OCI-LY3 (cell line): ENCODE data around the gene ICE1.

Source experiments
- H2AFZ ChIP-seq: fragments of 200-600, 300-600 bp; shearing (Covaris generic); 2 replicates; pipeline ENCODE4 v1.6.0; 2014; ENCODE audit warnings: antibody characterized with exemption, low read depth, low read length
- H3K27ac ChIP-seq: fragments of 200-600, 300-600 bp; sonication (generic); 2 replicates; pipeline ENCODE4 v1.5.1; 2014; ENCODE audit warnings: mild to moderate bottlenecking, low read length, moderate library complexity, mixed read lengths
- H3K27me3 ChIP-seq: fragments of 200-600, 300-600 bp; sonication (generic); 2 replicates; pipeline ENCODE4 v1.6.1; 2014; ENCODE audit warnings: low read depth, low read length, mixed read lengths
- H3K36me3 ChIP-seq: fragments of 200-600, 300-600 bp; sonication (generic); replicated peaks from 2 replicates; pipeline ENCODE3; 2014; ENCODE audit warnings: low read depth, low read length, mixed read lengths
- H3K4me1 ChIP-seq: fragments of 300-600, 200-600 bp; sonication (generic); 2 replicates; pipeline ENCODE4 v1.6.1; 2014; ENCODE audit warnings: low read length, mixed read lengths
- H3K4me2 ChIP-seq: fragments of 200-600, 300-600 bp; sonication (generic); 2 replicates; pipeline ENCODE4 v1.6.1; 2014; ENCODE audit warnings: low read length, mixed read lengths
- H3K4me3 ChIP-seq: fragments of 300-600, 200-600 bp; sonication (generic); 2 replicates; pipeline ENCODE4 v1.5.1; 2014; ENCODE audit warnings: antibody characterized with exemption, mild to moderate bottlenecking, low read length, moderate library complexity
- H3K79me2 ChIP-seq: fragments of 300-600, 200-600 bp; shearing (Covaris generic); 2 replicates; pipeline ENCODE4 v1.6.1; 2014; ENCODE audit warnings: mild to moderate bottlenecking, low read length, mixed read lengths
- H3K9ac ChIP-seq: fragments of 300-600, 200-600 bp; shearing (Covaris generic); 2 replicates; pipeline ENCODE4 v1.6.0; 2014; ENCODE audit warnings: mild to moderate bottlenecking, low read length, moderate library complexity
- H3K9me3 ChIP-seq: fragments of 200-600, 300-600 bp; shearing (Covaris generic); 2 replicates; pipeline ENCODE4 v1.6.1; 2014; ENCODE audit warnings: low read length, mixed read lengths; ENCODE audit not compliant: insufficient read depth
- H4K20me1 ChIP-seq: fragments of 200-600, 300-600 bp; sonication (generic); 2 replicates; pipeline ENCODE4 v1.6.1; 2016; ENCODE audit warnings: low read length, mixed read lengths; ENCODE audit not compliant: insufficient read depth
- EZH2phosphoT487 ChIP-seq: fragments of 200-600 bp; shearing (Covaris generic); IDR thresholded peaks from 2 replicates; pipeline ENCODE4 v1.6.1; 2018; ENCODE audit warnings: antibody characterized with exemption, mixed run types, low read depth
- TF ChIP-seq, protein P1 (sequence below): fragments of 200-600, 300-600 bp; sonication (generic); IDR thresholded peaks from 2 replicates; pipeline ENCODE4 v1.5.1; 2014; ENCODE audit warnings: antibody characterized with exemption, low read length, low read depth

The ICE1 gene

DNA sequence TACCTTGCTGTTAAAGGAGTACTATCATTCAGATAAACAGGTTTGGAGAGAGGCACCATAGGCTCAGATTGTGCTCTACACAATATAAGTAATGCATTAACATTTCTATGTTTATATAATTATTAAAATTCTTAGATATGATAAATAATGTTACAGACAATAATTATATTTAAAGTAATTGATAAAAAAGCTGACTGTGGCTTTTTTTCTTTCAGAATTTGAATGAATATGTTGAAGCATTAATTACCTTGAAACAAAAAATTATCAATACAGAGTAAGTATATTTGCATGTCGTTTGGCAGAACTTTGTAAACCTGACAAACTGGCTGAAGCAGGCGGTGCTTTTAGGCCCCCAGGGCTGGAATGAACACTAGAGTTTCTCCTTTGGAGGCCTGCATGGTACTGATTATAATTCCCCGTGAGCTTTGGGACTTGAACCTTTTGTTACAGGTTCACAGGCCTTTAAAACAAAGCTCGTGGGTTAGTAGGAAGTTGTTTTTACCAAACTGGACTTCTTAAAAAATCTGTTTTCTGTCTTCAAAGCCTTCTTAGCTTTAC lies 13.8 kb downstream of the ICE1 start:
- H3K36me3 ChIP-seq: no peaks in the 10 kb centered on the region
- H3K27me3 ChIP-seq: no peaks in the 10 kb centered on the region
- 0 out of 2 replicates have a peak, but pooled peaks cover 4% of the 10 kb centered on the region for H4K20me1 ChIP-seq
- no peak overlapping the region for H3K4me2 ChIP-seq
- no peak overlapping the region for H2AFZ ChIP-seq
- peaks cover 6% of the 10 kb centered on the region; the same call in 1 of the 2 replicates for H3K4me1 ChIP-seq
- H3K79me2 ChIP-seq: peaks cover 47% of the 10 kb centered on the region
- no peak overlapping the region for H3K27ac ChIP-seq
- no peak overlapping the region for H3K4me3 ChIP-seq
- H3K9ac ChIP-seq: no peak overlapping the region
- TF ChIP-seq, protein P1, sequence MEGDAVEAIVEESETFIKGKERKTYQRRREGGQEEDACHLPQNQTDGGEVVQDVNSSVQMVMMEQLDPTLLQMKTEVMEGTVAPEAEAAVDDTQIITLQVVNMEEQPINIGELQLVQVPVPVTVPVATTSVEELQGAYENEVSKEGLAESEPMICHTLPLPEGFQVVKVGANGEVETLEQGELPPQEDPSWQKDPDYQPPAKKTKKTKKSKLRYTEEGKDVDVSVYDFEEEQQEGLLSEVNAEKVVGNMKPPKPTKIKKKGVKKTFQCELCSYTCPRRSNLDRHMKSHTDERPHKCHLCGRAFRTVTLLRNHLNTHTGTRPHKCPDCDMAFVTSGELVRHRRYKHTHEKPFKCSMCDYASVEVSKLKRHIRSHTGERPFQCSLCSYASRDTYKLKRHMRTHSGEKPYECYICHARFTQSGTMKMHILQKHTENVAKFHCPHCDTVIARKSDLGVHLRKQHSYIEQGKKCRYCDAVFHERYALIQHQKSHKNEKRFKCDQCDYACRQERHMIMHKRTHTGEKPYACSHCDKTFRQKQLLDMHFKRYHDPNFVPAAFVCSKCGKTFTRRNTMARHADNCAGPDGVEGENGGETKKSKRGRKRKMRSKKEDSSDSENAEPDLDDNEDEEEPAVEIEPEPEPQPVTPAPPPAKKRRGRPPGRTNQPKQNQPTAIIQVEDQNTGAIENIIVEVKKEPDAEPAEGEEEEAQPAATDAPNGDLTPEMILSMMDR: no peak
- no peaks in the 10 kb centered on the region for H3K9me3 ChIP-seq

DNA sequence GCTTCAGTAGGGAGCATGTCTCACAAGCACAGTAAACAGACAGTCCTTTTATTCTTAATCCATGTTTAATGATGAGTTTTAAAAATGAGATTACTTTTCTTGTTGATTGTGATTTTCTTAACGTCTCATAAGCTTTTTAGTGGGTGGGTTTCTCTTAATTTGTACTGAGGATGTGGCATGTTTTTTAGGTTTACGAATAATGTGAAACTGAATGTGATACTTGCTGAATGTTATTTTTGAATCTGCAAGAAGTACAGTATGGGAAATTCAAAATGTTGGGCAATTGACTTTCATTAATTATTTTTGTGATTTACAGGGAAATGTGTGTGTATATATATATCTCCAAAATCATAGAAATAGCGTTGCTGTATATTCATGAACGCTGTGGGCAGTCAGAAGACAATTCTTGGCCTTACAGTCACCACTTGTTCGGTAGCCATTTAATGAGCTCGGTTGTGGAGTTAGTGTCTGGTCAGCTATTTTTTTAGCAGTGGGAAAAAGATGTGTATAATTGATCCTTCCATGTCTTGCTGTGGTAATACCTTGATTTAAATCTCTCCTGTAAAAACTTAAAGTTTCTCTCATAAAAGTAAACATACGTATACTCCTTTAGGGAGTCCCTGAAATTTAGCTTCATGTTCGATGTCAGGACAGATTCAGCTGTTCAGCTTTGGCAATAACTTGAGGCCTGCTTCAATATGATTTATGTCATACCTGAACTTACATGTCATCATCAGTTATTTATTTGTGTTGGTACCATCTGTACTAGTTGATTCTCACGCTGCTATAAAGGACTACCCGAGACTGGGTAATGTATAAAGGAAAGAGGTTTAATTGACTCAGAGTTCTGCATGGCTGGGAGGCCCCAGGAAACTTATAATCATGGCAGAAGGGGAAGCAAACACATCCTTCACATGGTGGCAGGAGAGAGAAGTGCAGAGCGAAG lies 15.0 kb downstream of the ICE1 start:
- 0 out of 2 replicates have a peak, but pooled peaks cover 4% of the 10 kb centered on the region for H4K20me1 ChIP-seq
- H3K36me3 ChIP-seq: no peaks in the 10 kb centered on the region
- no peak overlapping the region for H3K9ac ChIP-seq
- peaks cover 35% of the 10 kb centered on the region for H3K79me2 ChIP-seq
- no peaks in the 10 kb centered on the region for H3K9me3 ChIP-seq
- H3K27me3 ChIP-seq: no peaks in the 10 kb centered on the region
- H3K4me2 ChIP-seq: no peak overlapping the region
- no peak for TF ChIP-seq EZH2phosphoT487
- TF ChIP-seq, protein P1: no peak
- peaks cover under 1% of the 10 kb centered on the region; the same call in 1 of the 2 replicates for H3K4me1 ChIP-seq
- no peak overlapping the region for H3K27ac ChIP-seq
- no peak overlapping the region for H3K4me3 ChIP-seq
- H2AFZ ChIP-seq: no peak overlapping the region

DNA sequence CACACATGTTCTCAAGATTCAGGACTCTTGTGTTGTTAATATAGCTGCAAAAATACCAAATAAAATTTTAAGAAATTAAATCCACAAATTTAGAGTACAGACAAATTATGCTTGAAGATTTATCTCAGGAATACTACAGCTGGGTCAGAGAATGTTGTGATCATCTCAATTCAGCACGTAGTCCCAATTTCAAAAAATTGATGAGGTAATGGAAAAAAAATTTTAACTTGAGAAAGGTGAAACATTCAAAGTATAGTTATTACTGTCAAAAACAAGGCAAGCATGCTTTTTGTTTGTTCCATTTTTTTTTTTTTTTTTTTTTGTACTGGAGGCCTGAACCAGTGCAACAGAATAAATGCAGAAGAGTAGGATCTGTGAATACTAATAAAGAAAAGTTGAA lies 29.4 kb downstream of the ICE1 start:
- Histone ChIP-seq H3K27ac (no peak overlapping the region), H4K20me1 (no peaks in the 10 kb centered on the region), H3K36me3 (peaks cover 12% of the 10 kb centered on the region), H3K4me3 (no peak overlapping the region), H3K9ac (no peak overlapping the region), H3K4me2 (no peak overlapping the region), H3K79me2 (no peaks in the 10 kb centered on the region), H2AFZ (no peak overlapping the region), H3K27me3 (no peaks in the 10 kb centered on the region), H3K4me1 (no peaks in the 10 kb centered on the region), H3K9me3 (no peaks in the 10 kb centered on the region)
- TF ChIP-seq, protein P1: no peak
- TF ChIP-seq EZH2phosphoT487: no peak

DNA sequence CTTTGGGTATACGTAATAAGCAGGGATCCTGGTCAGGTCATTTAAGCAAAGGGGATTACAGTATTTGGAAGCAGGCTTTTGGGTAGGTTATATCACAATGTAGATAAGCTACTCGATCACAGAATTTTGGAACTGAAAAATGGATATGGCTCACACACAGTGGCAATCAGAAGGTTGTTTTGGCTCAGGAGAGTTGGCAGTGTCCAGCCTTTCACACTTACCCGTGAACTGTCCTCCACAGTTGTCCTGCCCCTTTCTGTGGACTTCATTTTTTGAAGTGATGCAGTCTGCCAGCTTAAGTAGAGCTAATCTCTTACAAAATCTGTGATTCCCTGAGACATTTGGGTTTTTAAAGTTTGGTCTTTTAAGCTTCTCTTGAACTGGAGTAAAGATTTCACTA lies 30.7 kb downstream of the ICE1 start:
- H3K36me3 ChIP-seq: peaks cover 12% of the 10 kb centered on the region

More for the DNA sequence above, 30.7 kb downstream of the ICE1 start:
- no peaks in the 10 kb centered on the region for H3K79me2 ChIP-seq
- no peaks in the 10 kb centered on the region for H3K9me3 ChIP-seq
- no peak overlapping the region for H3K4me2 ChIP-seq
- H3K27ac ChIP-seq: no peak overlapping the region
- TF ChIP-seq, protein P1: no peak
- no peak for TF ChIP-seq EZH2phosphoT487
- no peaks in the 10 kb centered on the region for H4K20me1 ChIP-seq
- no peaks in the 10 kb centered on the region for H3K27me3 ChIP-seq
- no peak overlapping the region for H3K4me3 ChIP-seq
- H3K9ac ChIP-seq: no peak overlapping the region
- no peaks in the 10 kb centered on the region for H3K4me1 ChIP-seq
- no peak overlapping the region for H2AFZ ChIP-seq
